HepG2 (cell line): Measurements from ENCODE around the gene GLRA1. TPM values are rescaled to one million over a fixed set of nuclear protein-coding genes. Genes with fewer than 3 reads are reported as not detected.

Experiments used
- ATAC-seq: fragments of 200-7000 bp; cut with Tn5 transposase; 3 replicates; pipeline ENCODE4 v1.9.1; 2020; ENCODE audit warnings: mild to moderate bottlenecking, moderate library complexity
- BruUV-seq: library from RNA; stranded (reverse); fragments of 400-500 nt; replicated peaks from 2 replicates; lab custom pipeline; 2021; lab: Mats Ljungman, UMichigan
- CTCF ChIA-PET: fragments of 300-600 bp; formaldehyde crosslinking; extraction: SDS; loops from one replicate; lab custom pipeline; 2021; ENCODE audit warnings: low total read pairs, inconsistent platforms, low intra/inter-chr PET ratio; lab: Yijun Ruan, JAX
- POLR2A ChIA-PET: fragments of 350-600 bp; sonication (Branson Sonifier 250); formaldehyde crosslinking; loops from one replicate; lab custom pipeline; 2020; ENCODE audit warnings: antibody characterized with exemption, inconsistent platforms; lab: Yijun Ruan, JAX
- DNase-seq: peaks from one replicate; pipeline ENCODE4 v3.0.0-alpha.2; 2015; ENCODE audit warnings: low spot score
- FAIRE-seq: peaks from 3 replicates; lab custom pipeline; 2011; peaks lifted over from hg19 to GRCh38; lab: Jason Lieb, UNC
- H2AFZ ChIP-seq: one replicate; pipeline ENCODE4 v1.6.1; 2011; ENCODE audit warnings: low read length, inconsistent platforms
- H3K27ac ChIP-seq: fragments of 300-600 bp; 3 replicates; pipeline ENCODE4 v1.8.0; 2011; ENCODE audit warnings: mixed run types, mild to moderate bottlenecking, mixed read lengths, low read length, inconsistent platforms; ENCODE audit not compliant: insufficient read depth; ENCODE audit errors: extremely low read length
- H3K27me3 ChIP-seq, 2 experiments: fragments of 200-600 bp in 1 of 2; 2 replicates in 1 of 2; 3 replicates in 1 of 2; pipeline versions ENCODE4 v1.6.0 to v1.8.0; 2011; ENCODE audit warnings: low read length in 2 of 2, mild to moderate bottlenecking in 2 of 2, moderate library complexity in 2 of 2, inconsistent platforms in 1 of 2; ENCODE audit not compliant: insufficient read depth in 2 of 2, control insufficient read depth in 1 of 2
- H3K36me3 ChIP-seq, 2 experiments: fragments of 200-600 bp in 1 of 2; replicated peaks in 1 of 2; 2 replicates in 1 of 2; 3 replicates in 1 of 2; pipeline versions ENCODE4 v1.5.1 to v1.8.0; 2011; ENCODE audit warnings: low read length in 2 of 2, inconsistent platforms in 1 of 2; ENCODE audit not compliant: insufficient read depth in 2 of 2, control insufficient read depth in 1 of 2
- H3K4me1 ChIP-seq: 2 replicates; pipeline ENCODE4 v1.5.1; 2012; ENCODE audit warnings: low read length, inconsistent platforms; ENCODE audit not compliant: insufficient read depth
- H3K4me2 ChIP-seq: 2 replicates; pipeline ENCODE4 v1.6.0; 2011; ENCODE audit warnings: low read depth, low read length, inconsistent platforms
- H3K4me3 ChIP-seq, 3 experiments: fragments of 200-600 bp in 1 of 3; sonication (generic), shearing (Covaris generic) in 1 of 3; replicated peaks in 1 of 3; 2 replicates each; pipeline ENCODE4 v1.5.1; 2011 to 2016; ENCODE audit warnings: low read length in 3 of 3, inconsistent platforms in 2 of 3, low read depth in 2 of 3, mild to moderate bottlenecking in 2 of 3, control low read depth in 1 of 3, mixed read lengths in 1 of 3; ENCODE audit not compliant: insufficient read depth in 1 of 3
- H3K79me2 ChIP-seq: one replicate; pipeline ENCODE4 v1.6.1; 2011; ENCODE audit warnings: low read length, inconsistent platforms; ENCODE audit not compliant: insufficient read depth
- H3K9ac ChIP-seq: 2 replicates; pipeline ENCODE4 v1.6.0; 2011; ENCODE audit warnings: mild to moderate bottlenecking, low read depth, low read length, inconsistent platforms; ENCODE audit not compliant: insufficient read depth
- H3K9me3 ChIP-seq: 2 replicates; pipeline ENCODE4 v1.5.1; 2012; ENCODE audit warnings: mild to moderate bottlenecking, low read length
- H4K20me1 ChIP-seq: 2 replicates; pipeline ENCODE4 v1.6.0; 2011; ENCODE audit warnings: inconsistent platforms, mild to moderate bottlenecking, low read length, moderate library complexity; ENCODE audit not compliant: insufficient read depth
- ARID3A ChIP-seq: IDR thresholded peaks from 2 replicates; pipeline ENCODE4 v1.6.1; 2012; ENCODE audit warnings: low read depth, low read length, improper control_type of control experiment
- CBX5 ChIP-seq: sonication (generic); formaldehyde crosslinking; IDR thresholded peaks from 2 replicates; pipeline ENCODE4 v1.4.0; 2020; ENCODE audit warnings: missing genetic modification reagents, borderline replicate concordance
- KLF13 ChIP-seq: sonication (generic); formaldehyde crosslinking; IDR thresholded peaks from 2 replicates; pipeline ENCODE4 v1.4.0; 2020; ENCODE audit warnings: mild to moderate bottlenecking, missing genetic modification reagents
- MBD4 ChIP-seq: IDR thresholded peaks from 2 replicates; pipeline ENCODE4 v1.6.1; 2012; ENCODE audit warnings: low read length, inconsistent platforms, borderline replicate concordance
- SIX4 ChIP-seq: sonication (generic); formaldehyde crosslinking; IDR thresholded peaks from 2 replicates; pipeline ENCODE4 v1.4.0; 2020; ENCODE audit warnings: missing genetic modification reagents
- SNRNP70 ChIP-seq: fragments of 200-400 bp; formaldehyde crosslinking; IDR thresholded peaks from 2 replicates; pipeline ENCODE4 v1.6.1; 2017; ENCODE audit warnings: mild to moderate bottlenecking, low read depth, low read length, moderate library complexity
- SRY ChIP-seq: sonication (generic); formaldehyde crosslinking; IDR thresholded peaks from 2 replicates; pipeline ENCODE4 v1.8.0; 2022; ENCODE audit warnings: mild to moderate bottlenecking, missing genetic modification reagents
- TCF7 ChIP-seq: sonication (generic); IDR thresholded peaks from 2 replicates; pipeline ENCODE4 v1.6.1; 2016; ENCODE audit warnings: antibody characterized with exemption, low read depth
- ZNF547 ChIP-seq: sonication (generic); formaldehyde crosslinking; IDR thresholded peaks from 2 replicates; pipeline ENCODE4 v1.5.1; 2020; ENCODE audit warnings: mild to moderate bottlenecking, missing genetic modification reagents
- WGBS: methylation state at CpG from one replicate; pipeline ENCODE4 v1.1.6; 2017; ENCODE audit warnings: low lambda C conversion rate; 5-methylcytosine and 5-hydroxymethylcytosine counted together
- in situ Hi-C: cut with HindIII; loops from 2 replicates; pipeline ENCODE4 v1.10.0; 2017; ENCODE audit warnings: low pct_unique_long_range_greater_than_20kb; ENCODE audit not compliant: extremely low pct_ligation_motif_present
- intact Hi-C: fragments of 100-400 bp; cut with micrococcal nuclease; formaldehyde crosslinking; loops from one replicate; pipeline ENCODE4 v1.10.0; 2022; ENCODE audit not compliant: unreplicated experiment
- polyA plus RNA-seq, 8 experiments: library from polyadenylated mRNA; depleted of rRNA in 3 of 8; stranded (reverse) in 7 of 8; unstranded in 1 of 8; fragments of >200 nt; fragmentation: Illumina TruSeq in 4 of 8; extraction: Trizol in 4 of 8; gene quantifications; 2 replicates each; pipeline versions ENCODE4 v1.2.1 to v1.2.3, GENCODE V29; 2011 to 2016; ENCODE audit warnings: low read depth in 4 of 8, missing spikeins in 1 of 8, mixed read lengths in 1 of 8; ENCODE audit not compliant: insufficient read depth in 1 of 8
- total RNA-seq, 5 experiments: library from RNA; depleted of rRNA; stranded (reverse); fragments of >200 nt; fragmentation: Illumina TruSeq; extraction: Trizol; gene quantifications; 2 replicates each; pipeline ENCODE4 v1.2.3, GENCODE V29; 2016; ENCODE audit warnings: low read depth in 1 of 5
- TF ChIP-seq, protein P1 (sequence below): sonication (generic); formaldehyde crosslinking; IDR thresholded peaks from 2 replicates; pipeline ENCODE4 v1.4.0; 2020; ENCODE audit warnings: missing genetic modification reagents, borderline replicate concordance
- TF ChIP-seq, protein P2 (sequence below): sonication (generic); formaldehyde crosslinking; IDR thresholded peaks from 2 replicates; pipeline ENCODE4 v1.8.1; 2023; ENCODE audit warnings: mild to moderate bottlenecking, missing genetic modification reagents, borderline replicate concordance

GLRA1 gene
- total and polyA plus RNA-seq, 2 of the 13 experiments (the other 11 are each of a cell fraction or from before 2014, with no cell fraction given), result not detected

- Histone ChIP-seq H3K36me3 (peaks cover 0 to 2% of the 10 kb centered on the region in 2 experiments; a peak in 3 of 5 replicates), H3K9ac (peak overlapping the region; percentile 59), H3K27me3 (no peaks in the 10 kb centered on the region), H3K4me1 (peaks cover 57% of the 10 kb centered on the region), H3K9me3 (no peaks in the 10 kb centered on the region), H3K27ac (peak overlapping the region; percentile 93), H3K4me2 (peak overlapping the region; percentile 70), H4K20me1 (no peaks in the 10 kb centered on the region), H3K79me2 (peaks cover 2% of the 10 kb centered on the region), H2AFZ (no peak overlapping the region), H3K4me3 (peak overlapping the region in 2 of 3 experiments; percentile 1 to 49; a peak in 2 of 6 replicates)
- WGBS, result 72% methylated on average over 3 of the region's 3 CpGs
- ChIA-PET POLR2A (interaction anchor here (1.4 to 4.7 kb wide), 2 partner anchors 38 to 47 kb away, joined by 3 to 73 read pairs; partner anchors contain the start of gene G3BP1), CTCF (no interaction called here)
- ATAC-seq (peak; percentile 3; the same call in 2 of the 3 replicates), DNase-seq (no peak), FAIRE-seq (no peak)
- intact Hi-C loops (loop anchor here (2.0 kb wide), 1 partner anchor 47 kb away; no protein-coding TSS in a partner anchor), in situ Hi-C loops (no loop called here)
- TF ChIP-seq TCF7 (no peak), SIX4 (CRISPR knock-in tag) (no peak), CBX5 (CRISPR knock-in tag) (no peak), ARID3A (0 out of 2 replicates have a peak, but pooled peaks have one; percentile 2), ZNF547 (no peak), SNRNP70 (no peak), MBD4 (0 out of 2 replicates have a peak, but pooled peaks have one; percentile 3), KLF13 (CRISPR knock-in tag) (no peak), SRY (CRISPR knock-in tag) (no peak)
- TF ChIP-seq, protein P1, sequence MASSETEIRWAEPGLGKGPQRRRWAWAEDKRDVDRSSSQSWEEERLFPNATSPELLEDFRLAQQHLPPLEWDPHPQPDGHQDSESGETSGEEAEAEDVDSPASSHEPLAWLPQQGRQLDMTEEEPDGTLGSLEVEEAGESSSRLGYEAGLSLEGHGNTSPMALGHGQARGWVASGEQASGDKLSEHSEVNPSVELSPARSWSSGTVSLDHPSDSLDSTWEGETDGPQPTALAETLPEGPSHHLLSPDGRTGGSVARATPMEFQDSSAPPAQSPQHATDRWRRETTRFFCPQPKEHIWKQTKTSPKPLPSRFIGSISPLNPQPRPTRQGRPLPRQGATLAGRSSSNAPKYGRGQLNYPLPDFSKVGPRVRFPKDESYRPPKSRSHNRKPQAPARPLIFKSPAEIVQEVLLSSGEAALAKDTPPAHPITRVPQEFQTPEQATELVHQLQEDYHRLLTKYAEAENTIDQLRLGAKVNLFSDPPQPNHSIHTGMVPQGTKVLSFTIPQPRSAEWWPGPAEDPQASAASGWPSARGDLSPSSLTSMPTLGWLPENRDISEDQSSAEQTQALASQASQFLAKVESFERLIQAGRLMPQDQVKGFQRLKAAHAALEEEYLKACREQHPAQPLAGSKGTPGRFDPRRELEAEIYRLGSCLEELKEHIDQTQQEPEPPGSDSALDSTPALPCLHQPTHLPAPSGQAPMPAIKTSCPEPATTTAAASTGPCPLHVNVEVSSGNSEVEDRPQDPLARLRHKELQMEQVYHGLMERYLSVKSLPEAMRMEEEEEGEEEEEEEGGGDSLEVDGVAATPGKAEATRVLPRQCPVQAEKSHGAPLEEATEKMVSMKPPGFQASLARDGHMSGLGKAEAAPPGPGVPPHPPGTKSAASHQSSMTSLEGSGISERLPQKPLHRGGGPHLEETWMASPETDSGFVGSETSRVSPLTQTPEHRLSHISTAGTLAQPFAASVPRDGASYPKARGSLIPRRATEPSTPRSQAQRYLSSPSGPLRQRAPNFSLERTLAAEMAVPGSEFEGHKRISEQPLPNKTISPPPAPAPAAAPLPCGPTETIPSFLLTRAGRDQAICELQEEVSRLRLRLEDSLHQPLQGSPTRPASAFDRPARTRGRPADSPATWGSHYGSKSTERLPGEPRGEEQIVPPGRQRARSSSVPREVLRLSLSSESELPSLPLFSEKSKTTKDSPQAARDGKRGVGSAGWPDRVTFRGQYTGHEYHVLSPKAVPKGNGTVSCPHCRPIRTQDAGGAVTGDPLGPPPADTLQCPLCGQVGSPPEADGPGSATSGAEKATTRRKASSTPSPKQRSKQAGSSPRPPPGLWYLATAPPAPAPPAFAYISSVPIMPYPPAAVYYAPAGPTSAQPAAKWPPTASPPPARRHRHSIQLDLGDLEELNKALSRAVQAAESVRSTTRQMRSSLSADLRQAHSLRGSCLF (CRISPR knock-in tag), result no peak
- TF ChIP-seq, protein P2, sequence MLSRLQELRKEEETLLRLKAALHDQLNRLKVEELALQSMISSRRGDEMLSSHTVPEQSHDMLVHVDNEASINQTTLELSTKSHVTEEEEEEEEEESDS (CRISPR knock-in tag), result no peak
- TSS peak; percentile 66 for BruUV-seq
These were observed 104.4 kb downstream of the GLRA1 start for GRCh38 chr5:151820271-151820670.
